ENCODE results near the gene NAT14.
A peak's percentile ranks its signal among the peaks of the same experiment; 100 is the strongest.

Gene NAT14

GRCh38 chr19:55482967-55483705 is 1.9 kb upstream of the NAT14 start:
- no peak overlapping the region for H3K4me3 ChIP-seq (ENCODE audit: low read length)
- TF ChIP-seq ZNF274 (IDR thresholded peaks at IDR 0.05; ENCODE audit: low read depth, low read length) = no peak

DNA sequence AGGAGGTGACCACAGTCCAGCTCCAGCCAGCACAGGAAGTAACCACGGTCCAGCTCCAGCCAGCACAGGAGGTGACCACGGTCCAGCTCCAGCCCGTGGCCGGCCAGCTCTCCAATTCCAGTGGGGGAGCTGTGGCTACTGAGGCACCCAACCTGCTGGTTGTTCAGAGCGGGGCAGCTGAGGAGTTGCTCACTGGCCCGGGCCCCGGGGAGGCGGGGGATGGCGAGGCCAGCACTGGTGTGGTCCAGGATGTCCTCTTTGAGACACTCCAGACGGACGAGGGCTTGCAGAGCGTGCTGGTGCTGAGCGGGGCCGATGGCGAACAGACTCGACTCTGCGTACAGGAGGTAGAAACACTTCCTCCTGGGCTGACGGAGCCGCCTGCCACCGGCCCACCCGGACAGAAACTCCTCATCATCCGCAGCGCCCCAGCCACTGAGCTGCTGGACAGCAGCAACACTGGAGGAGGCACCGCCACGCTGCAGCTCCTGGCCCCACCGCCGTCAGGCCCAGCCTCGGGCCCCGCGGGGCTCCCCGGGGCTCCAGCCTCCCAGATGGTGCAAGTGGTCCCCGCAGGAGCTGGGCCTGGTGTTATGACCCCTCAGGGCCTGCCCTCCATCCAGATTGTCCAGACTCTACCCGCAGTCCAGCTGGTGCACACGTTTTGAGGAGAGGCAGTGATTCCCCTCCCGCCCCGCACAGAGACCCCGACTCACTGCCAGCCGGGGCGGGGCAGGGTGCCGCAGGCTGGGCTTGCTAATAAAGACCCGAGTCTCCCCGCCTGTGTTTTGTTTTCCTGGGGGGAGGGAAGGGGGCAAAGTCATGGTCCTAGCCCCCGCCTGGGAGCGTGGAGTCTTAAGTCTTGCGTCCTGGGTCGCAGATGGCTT is 1.0 kb upstream of the NAT14 start:
- TF ChIP-seq ZNF274 (IDR thresholded peaks at IDR 0.05; ENCODE audit: low read depth, low read length) = no peak
- peak overlapping the region; percentile 79; the same call in 1 of the 2 replicates for H3K4me3 ChIP-seq (ENCODE audit: low read length)

GRCh38 chr19:55485439-55486011 is 537 bp downstream of the NAT14 start:
- H3K4me3 ChIP-seq (ENCODE audit: low read length) = peak overlapping the region; percentile 79
- no peak for TF ChIP-seq ZNF274 (IDR thresholded peaks at IDR 0.05; ENCODE audit: low read depth, low read length)

- TF ChIP-seq ZNF274 (IDR thresholded peaks at IDR 0.05; ENCODE audit: low read depth, low read length) = no peak
- H3K4me3 ChIP-seq (ENCODE audit: low read length) = no peak overlapping the region
Measured at GRCh38 chr19:55486043-55486970, 1.3 kb downstream of the NAT14 start.

GRCh38 chr19:55486971-55487923 is 2.3 kb downstream of the NAT14 start:
- H3K4me3 ChIP-seq (ENCODE audit: low read length) = no peak overlapping the region
- no peak for TF ChIP-seq ZNF274 (IDR thresholded peaks at IDR 0.05; ENCODE audit: low read depth, low read length)

DNA sequence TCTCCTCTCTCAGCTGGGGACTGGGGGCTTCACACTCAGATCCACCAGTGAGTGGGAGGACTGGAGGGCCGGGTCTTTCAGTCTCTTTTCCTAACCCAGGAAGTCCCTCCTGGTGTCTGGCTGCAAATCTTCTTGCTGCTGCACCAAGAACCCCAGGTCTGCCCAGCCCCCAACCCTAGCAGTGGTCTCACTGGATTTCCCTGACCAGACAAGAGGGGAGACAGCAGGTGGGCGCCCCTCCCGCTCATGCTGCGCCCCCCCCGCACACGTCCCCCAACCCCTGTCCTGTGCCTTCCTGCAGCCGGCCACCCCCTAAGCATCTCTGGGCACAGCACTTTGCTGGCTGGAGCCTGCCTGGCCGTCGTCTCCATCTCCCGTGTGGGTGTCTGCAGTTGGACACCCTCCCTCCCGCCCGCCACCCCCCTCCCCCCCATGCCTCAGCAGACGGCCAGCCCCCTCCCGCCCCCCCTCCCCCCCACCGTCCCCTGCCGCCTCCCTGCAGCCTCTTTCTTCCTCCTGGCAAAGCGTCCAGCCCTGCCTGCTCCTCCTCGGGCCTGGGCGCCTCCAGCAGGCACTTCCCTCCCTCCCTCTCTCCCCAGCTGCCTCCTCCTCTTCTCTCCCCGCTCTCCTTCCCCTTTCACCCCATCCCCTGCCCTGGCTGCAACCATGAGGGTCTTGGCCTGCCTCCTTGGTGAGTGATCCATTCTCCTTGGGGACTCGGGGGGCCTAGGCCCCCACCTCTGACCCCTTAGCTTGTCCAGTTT is 3.1 kb downstream of the NAT14 start, which contains the start of gene SSC5D:
SSC5D (plus strand) TSS at position 513 of the 764 bp plus-strand sequence; CDS start at position 667, 154 bp downstream.
- H3K4me3 ChIP-seq (ENCODE audit: low read length) = no peak within 1 kb of the TSS
- TF ChIP-seq ZNF274 (IDR thresholded peaks at IDR 0.05; ENCODE audit: low read depth, low read length) = no peak

DNA sequence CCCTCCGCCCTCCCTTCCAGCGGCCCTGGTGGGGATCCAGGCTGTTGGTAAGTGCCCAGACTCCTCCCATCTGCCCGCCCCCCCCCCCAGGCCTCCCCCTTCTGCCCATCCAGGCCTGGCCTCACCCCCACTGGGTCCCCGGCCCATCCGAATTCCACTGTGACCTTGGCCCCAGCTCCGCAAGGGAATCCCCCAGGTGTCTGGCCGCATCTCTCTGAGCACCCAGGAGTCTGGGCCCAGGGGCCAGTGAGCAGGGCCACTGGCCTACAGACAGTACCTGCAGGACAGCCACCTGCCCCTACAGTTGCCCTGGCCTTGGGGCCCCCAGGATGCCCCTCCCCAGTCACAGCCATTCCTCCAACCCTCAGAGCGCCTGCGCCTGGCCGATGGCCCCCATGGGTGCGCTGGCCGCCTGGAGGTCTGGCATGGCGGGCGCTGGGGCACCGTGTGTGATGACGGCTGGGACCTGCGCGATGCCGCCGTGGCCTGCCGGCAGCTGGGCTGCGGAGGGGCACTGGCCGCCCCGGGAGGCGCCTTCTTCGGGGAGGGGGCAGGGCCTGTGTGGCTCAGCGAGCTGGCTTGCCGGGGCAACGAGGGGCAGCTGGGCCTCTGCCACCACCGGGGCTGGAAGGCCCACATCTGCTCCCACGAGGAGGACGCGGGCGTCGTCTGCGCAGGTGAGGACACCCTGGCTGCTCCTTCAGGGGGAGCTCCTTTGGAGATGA is 4.2 kb downstream of the NAT14 start:
- TF ChIP-seq ZNF274 (IDR thresholded peaks at IDR 0.05; ENCODE audit: low read depth, low read length) = no peak
- no peak overlapping the region for H3K4me3 ChIP-seq (ENCODE audit: low read length)

GRCh38 chr19:55489711-55490477 is 4.9 kb downstream of the NAT14 start:
- H3K4me3 ChIP-seq (ENCODE audit: low read length) = no peak overlapping the region
- TF ChIP-seq ZNF274 (IDR thresholded peaks at IDR 0.05; ENCODE audit: low read depth, low read length) = no peak

- no peak for TF ChIP-seq ZNF274 (IDR thresholded peaks at IDR 0.05; ENCODE audit: low read depth, low read length)
Measured at GRCh38 chr19:55490478-55491432, 5.8 kb downstream of the NAT14 start.

More at GRCh38 chr19:55490478-55491432, 5.8 kb downstream of the NAT14 start:
- no peak overlapping the region for H3K4me3 ChIP-seq (ENCODE audit: low read length)

All from GM08714 (cell line).